Stimulated activated CD4-positive, alpha-beta T cell treated with anti-CD3 and anti-CD28 coated beads, Interleukin-12 subunit alpha, Interleukin-12 subunit beta, amount 100 ng/mL, for 4 hours (primary cell): ENCODE results near the gene STK10.

Experiments
- DNase-seq: peaks from one replicate; pipeline ENCODE4 v3.0.0-alpha.2; 2020

The STK10 gene

DNA sequence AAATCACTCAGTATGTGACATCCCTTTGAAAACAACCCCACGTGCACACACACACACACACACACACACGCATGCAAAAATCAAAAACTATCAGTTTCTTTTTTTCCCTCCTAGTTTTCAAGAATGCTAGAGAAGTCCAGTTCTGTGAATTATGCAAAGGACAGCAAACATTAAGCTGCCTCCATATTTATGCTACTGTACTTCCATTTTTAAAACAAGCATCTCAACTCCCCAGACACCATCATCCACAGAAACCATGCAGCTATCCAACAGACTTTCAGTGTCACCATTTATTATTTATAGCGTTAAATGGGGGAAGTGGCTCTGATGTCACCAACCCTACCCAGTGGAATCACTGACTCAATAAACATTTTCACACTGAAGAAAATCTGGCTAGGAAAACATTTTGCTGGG lies 183.2 kb downstream of the STK10 start:
- DNase-seq = no peak

DNA sequence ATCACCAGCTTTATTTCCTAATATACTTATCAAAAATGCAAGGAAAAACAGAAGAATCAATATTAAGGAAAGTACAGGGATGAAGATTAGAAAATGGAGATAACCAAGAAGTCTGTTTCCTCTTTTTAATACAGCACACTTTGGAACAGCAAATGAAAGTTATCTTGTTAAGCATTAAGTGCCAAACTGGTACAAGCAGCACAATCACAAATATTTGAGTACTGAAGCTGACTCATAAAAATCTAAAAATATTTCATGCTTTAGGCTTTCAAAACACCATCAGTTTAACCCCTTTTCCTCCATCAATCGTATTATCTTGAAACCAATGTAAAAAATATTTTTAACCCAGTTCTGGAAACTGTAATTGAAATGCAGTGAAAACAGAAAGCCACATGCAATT lies 184.3 kb downstream of the STK10 start:
- no peak for DNase-seq

DNA sequence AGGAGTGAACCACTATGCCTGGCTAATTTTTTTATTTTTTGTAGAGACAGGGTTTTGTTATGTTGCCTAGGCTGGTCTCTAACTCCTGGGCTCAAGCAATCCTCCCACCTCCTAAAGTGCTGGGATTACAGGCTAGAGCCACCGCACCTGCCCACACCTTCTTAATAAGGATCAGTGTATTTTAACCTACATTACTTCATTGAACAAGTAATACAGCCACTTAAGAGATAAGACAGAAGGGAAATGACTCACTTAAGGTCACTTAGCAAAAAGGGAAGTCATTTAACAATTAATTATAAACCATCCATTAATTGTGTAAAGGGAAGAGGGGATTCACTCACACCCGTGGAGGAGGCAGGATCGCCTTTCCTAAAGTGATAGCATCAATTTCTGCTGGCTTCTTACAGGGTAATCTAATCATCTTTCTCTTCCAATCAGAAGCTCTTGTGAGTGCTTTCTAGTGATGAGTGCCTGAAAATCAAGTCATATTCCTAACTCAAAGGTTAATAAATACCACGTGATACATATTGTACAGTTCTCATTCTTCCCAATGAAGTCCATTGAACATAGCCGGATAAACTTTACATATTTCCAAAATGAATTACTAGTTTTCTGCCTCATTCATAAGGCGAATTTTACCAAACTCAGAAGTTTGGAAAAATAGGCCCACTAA lies 185.0 kb downstream of the STK10 start:
- DNase-seq = no peak

- DNase-seq = no peak
These were observed 185.7 kb downstream of the STK10 start for GRCh38 chr5:172002310-172002709.

GRCh38 chr5:171999877-172000276 lies 188.1 kb downstream of the STK10 start:
- no peak for DNase-seq

GRCh38 chr5:171999100-171999499 lies 188.9 kb downstream of the STK10 start:
- no peak for DNase-seq

GRCh38 chr5:171997011-171997410 lies 191.0 kb downstream of the STK10 start:
- no peak for DNase-seq

DNA sequence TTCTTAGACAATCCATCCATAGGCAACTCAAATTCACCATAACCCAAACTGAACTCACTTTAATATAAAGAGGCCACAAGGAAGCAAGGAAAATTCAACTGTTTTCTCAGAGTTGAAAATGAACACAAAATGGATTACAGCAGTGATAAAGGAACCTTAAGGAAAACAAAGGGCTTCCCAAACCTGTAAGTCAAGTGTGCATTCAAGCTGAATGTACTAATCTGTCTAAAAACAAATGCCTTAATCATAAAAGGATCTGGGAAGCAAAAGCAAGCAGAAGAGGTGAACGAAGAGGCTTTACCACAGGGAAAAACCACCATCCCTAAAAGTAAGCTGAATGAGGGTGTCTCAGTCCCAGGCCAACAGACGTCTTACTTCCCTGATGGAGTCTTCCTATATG lies 195.2 kb downstream of the STK10 start:
- DNase-seq = no peak

- DNase-seq = no peak
These were observed 195.7 kb downstream of the STK10 start for GRCh38 chr5:171992305-171992704.
